HG03280 (cell line): ENCODE results near the gene DIP2A.

Experiments
- ATAC-seq: cut with Tn5 transposase; IDR thresholded peaks from one replicate; pipeline ENCODE4 v1.9.1; 2021; ENCODE audit warnings: mild to moderate bottlenecking, moderate library complexity; ENCODE audit not compliant: unreplicated experiment

Gene DIP2A

DNA sequence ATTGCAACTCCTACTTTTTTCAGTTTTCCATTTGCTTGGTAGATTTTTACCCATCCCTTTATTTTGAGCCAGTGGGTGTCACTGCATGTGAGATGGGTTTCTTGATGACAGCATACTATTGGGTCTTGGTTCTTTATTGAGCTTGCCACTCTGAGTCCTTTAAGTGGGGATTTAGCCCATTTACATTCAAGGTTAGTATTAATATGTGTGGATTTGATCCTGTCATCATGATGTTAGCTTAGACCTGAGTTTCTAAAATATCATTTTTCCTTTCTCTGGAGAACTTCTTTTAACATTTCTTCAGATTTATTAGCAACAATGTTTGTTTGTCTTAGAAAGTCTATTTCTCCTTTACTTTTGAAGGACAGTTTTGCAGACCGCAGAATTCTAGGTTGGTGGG, 158.0 kb downstream of the DIP2A start:
- ATAC-seq: no peak

DNA sequence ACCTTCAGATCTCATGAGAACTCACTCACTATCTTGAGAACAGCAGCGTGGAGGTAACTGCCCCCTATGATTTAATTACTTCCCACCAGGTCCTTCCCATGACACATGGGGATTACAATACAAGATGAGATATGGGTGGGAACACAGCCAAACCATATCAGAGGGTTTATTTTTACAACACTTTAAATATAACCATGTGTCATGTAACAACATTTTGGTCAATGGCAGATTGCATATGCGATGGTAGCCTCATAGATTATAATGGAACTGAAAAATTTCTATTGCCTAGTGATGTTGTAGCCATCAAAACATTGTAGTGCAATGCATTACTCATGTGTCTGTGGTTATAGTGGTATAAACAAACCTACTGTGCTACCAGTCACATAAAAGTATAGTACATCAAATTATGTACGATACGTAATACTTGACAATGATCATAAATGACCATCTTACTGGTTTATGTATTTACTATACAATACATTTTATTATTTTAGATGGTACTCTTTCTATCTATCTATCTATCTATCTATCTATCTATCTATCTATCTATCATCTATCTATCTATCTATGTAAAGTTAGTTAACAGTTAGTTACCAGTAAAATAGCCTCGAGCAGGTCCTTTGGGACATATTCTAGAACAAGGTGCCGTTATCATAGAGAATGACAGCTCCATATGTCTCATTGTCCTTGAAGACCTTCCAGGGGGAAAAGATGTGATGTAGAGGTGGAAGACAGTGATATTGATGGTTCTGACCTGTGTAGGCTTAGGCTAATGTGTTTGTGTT, 158.8 kb downstream of the DIP2A start:
- ATAC-seq: no peak

DNA sequence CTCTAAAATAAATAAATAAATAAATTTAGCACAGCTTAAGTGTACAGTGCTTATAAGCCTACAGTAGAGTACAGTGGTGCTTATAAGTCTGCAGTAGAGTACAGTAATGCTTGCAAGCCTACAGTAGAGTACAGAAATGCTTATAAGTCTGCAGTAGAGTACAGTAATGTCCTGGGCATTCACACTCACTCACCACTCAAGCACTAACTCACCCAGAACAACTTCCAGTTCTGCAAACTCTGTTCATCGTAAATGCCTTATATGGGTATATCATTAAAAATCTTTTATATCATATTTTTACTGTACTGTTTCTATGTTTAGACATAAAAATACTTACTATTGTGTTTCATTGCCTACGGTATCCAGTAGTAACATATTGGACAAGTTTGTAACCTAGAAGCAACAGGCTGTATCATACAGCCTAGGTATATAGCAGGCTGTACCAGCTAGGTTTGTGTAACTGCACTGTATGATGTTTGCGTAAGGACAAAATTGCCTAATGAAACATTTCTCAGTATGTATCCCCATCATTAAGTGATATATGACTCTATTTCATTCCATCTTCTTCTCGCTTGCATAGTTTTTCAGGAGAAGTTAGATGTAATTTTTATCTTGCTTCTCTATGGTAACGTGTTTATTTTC, 160.2 kb downstream of the DIP2A start:
- ATAC-seq: no peak
